GM23248 (cell line): Measurements from ENCODE around the gene ISYNA1.

Experiments
- EZH2 ChIP-seq: fragments of 200-600 bp; sonication (generic); IDR thresholded peaks from 2 replicates; pipeline ENCODE4 v1.6.1; 2018; ENCODE audit warnings: antibody characterized with exemption, mild to moderate bottlenecking; ENCODE audit not compliant: insufficient read depth, poor library complexity, severe bottlenecking
- EZH2phosphoT487 ChIP-seq: fragments of 200-600 bp; sonication (generic); IDR thresholded peaks from 2 replicates; pipeline ENCODE4 v1.6.1; 2018; ENCODE audit warnings: antibody characterized with exemption, moderate library complexity, mild to moderate bottlenecking, low read depth; ENCODE audit not compliant: insufficient read depth

GRCh38 chr19:18388960-18389725 is 48.8 kb downstream of the ISYNA1 start:
- no peak for TF ChIP-seq EZH2
- no peak for TF ChIP-seq EZH2phosphoT487
